SK-N-SH (cell line): ENCODE measurements around the gene CDC27. TPM values are rescaled to one million over a fixed set of nuclear protein-coding genes. Genes with fewer than 3 reads are reported as not detected.
"Not testable (repeated sequence)": the region's sequence is repeated elsewhere in the genome, so short reads cannot be mapped to it uniquely, and the experiment has no call there.

Experiments
- CTCF ChIA-PET: fragments of 300-600, 350-600 bp; formaldehyde crosslinking; extraction: SDS; loops from one replicate; lab custom pipeline; 2021; lab: Yijun Ruan, JAX
- POLR2A ChIA-PET: fragments of 350-600 bp; sonication (Branson Sonifier 250); formaldehyde crosslinking; extraction: SDS; loops from one replicate; lab custom pipeline; 2020; ENCODE audit warnings: antibody characterized with exemption, inconsistent platforms; lab: Yijun Ruan, JAX
- DNase-seq: peaks from one replicate; pipeline ENCODE4 v3.0.0; 2012
- H2AFZ ChIP-seq: fragments of 200-600 bp; sonication (generic); 2 replicates; pipeline ENCODE4 v1.8.1; 2016; ENCODE audit warnings: antibody characterized with exemption, mild to moderate bottlenecking, low read depth
- H3F3A ChIP-seq: fragments of 200-600 bp; sonication (generic); replicated peaks from 2 replicates; pipeline ENCODE3; 2016; ENCODE audit warnings: antibody characterized with exemption, mild to moderate bottlenecking; ENCODE audit not compliant: insufficient read depth
- H3K27ac ChIP-seq, 2 experiments: fragments of 200-500 bp in 1 of 2; fragments of 200-600 bp in 1 of 2; sonication (Bioruptor generic) in 1 of 2; sonication (generic), shearing (Covaris generic) in 1 of 2; 2 replicates each; pipeline versions ENCODE4 v1.5.1 to v1.6.1; 2014 to 2016; ENCODE audit warnings: low read depth in 2 of 2, inconsistent platforms in 1 of 2, low read length in 1 of 2, mild to moderate bottlenecking in 1 of 2, mixed read lengths in 1 of 2
- H3K27me3 ChIP-seq: fragments of 200-600 bp; sonication (generic), shearing (Covaris generic); 2 replicates; pipeline ENCODE4 v1.6.1; 2016; ENCODE audit warnings: mixed run types; ENCODE audit not compliant: insufficient read depth
- H3K36me3 ChIP-seq, 2 experiments: fragments of 200-500 bp in 1 of 2; fragments of 200-600 bp in 1 of 2; sonication (Bioruptor generic) in 1 of 2; sonication (generic) in 1 of 2; replicated peaks in 1 of 2; 2 replicates each; pipeline versions ENCODE3 to v1.5.1; 2014 to 2016; ENCODE audit warnings: low read length in 1 of 2, mild to moderate bottlenecking in 1 of 2; ENCODE audit not compliant: insufficient read depth in 2 of 2, control insufficient read depth in 1 of 2
- H3K4me1 ChIP-seq, 2 experiments: fragments of 200-500 bp in 1 of 2; fragments of 200-600 bp in 1 of 2; sonication (Bioruptor generic) in 1 of 2; sonication (generic), shearing (Covaris generic) in 1 of 2; 2 replicates each; pipeline versions ENCODE4 v1.5.1 to v1.6.1; 2014 to 2016; ENCODE audit warnings: low read depth in 1 of 2, low read length in 1 of 2, mixed run types in 1 of 2; ENCODE audit not compliant: insufficient read depth in 2 of 2, control insufficient read depth in 1 of 2
- H3K4me2 ChIP-seq: fragments of 200-600 bp; sonication (generic), shearing (Covaris generic); 2 replicates; pipeline ENCODE4 v1.6.1; 2017; ENCODE audit warnings: mixed run types
- H3K4me3 ChIP-seq, 2 experiments: fragments of 200-500 bp in 1 of 2; fragments of 200-600 bp in 1 of 2; sonication (Bioruptor generic) in 1 of 2; sonication (generic), shearing (Covaris generic) in 1 of 2; 2 replicates each; pipeline versions ENCODE4 v1.5.1 to v1.8.1; 2014 to 2016; ENCODE audit warnings: low read depth in 2 of 2, inconsistent platforms in 1 of 2, low read length in 1 of 2, mild to moderate bottlenecking in 1 of 2, mixed read lengths in 1 of 2, moderate library complexity in 1 of 2
- H3K79me2 ChIP-seq: fragments of 200-600 bp; sonication (generic); 2 replicates; pipeline ENCODE4 v1.8.1; 2017; ENCODE audit warnings: mild to moderate bottlenecking; ENCODE audit not compliant: insufficient read depth
- H3K9ac ChIP-seq: fragments of 200-600 bp; sonication (generic); 2 replicates; pipeline ENCODE4 v1.6.1; 2017; ENCODE audit warnings: mixed run types
- H3K9me2 ChIP-seq: fragments of 200-600 bp; sonication (generic); 2 replicates; pipeline ENCODE4 v1.6.1; 2017; ENCODE audit warnings: mixed run types
- H3K9me3 ChIP-seq: fragments of 200-600 bp; sonication (generic); 2 replicates; pipeline ENCODE4 v1.6.1; 2017; ENCODE audit warnings: mixed run types, mild to moderate bottlenecking, moderate library complexity
- H4K20me1 ChIP-seq: fragments of 200-600 bp; sonication (generic); 2 replicates; pipeline ENCODE4 v1.6.1; 2017; ENCODE audit warnings: mild to moderate bottlenecking, mixed run types; ENCODE audit not compliant: insufficient read depth
- IRF3 ChIP-seq: fragments of 150-350 bp; IDR thresholded peaks from 2 replicates; pipeline ENCODE4 v1.6.1; 2016; ENCODE audit warnings: mild to moderate bottlenecking, low read depth, low read length
- JUND ChIP-seq: IDR thresholded peaks from 2 replicates; pipeline ENCODE4 v1.4.0; 2012
- POLR2AphosphoS5 ChIP-seq: IDR thresholded peaks from 2 replicates; pipeline ENCODE4 v1.6.1; 2012; ENCODE audit warnings: low read depth, low read length
- YY1 ChIP-seq: IDR thresholded peaks from 2 replicates; pipeline ENCODE4 v1.4.0; 2012; ENCODE audit warnings: low read depth, mild to moderate bottlenecking
- WGBS: methylation state at CpG from one replicate; pipeline ENCODE4 v1.1.6; 2017; ENCODE audit warnings: low lambda C conversion rate; 5-methylcytosine and 5-hydroxymethylcytosine counted together
- polyA plus RNA-seq, 3 experiments: library from polyadenylated mRNA; depleted of rRNA; stranded (reverse); fragments of >200 nt; gene quantifications; 2 replicates each; pipeline ENCODE4 v1.2.3, GENCODE V29; 2012
- TF ChIP-seq, protein P1 (sequence below): IDR thresholded peaks from 2 replicates; pipeline ENCODE4; 2012
- TF ChIP-seq, protein P2 (sequence below): IDR thresholded peaks from 2 replicates; pipeline ENCODE4 v1.4.0; 2012; ENCODE audit warnings: low read depth, borderline replicate concordance

Gene CDC27
- polyA plus RNA-seq, 1 of the 3 experiments (the other 2 are of a cell fraction): 44.3 TPM

DNA sequence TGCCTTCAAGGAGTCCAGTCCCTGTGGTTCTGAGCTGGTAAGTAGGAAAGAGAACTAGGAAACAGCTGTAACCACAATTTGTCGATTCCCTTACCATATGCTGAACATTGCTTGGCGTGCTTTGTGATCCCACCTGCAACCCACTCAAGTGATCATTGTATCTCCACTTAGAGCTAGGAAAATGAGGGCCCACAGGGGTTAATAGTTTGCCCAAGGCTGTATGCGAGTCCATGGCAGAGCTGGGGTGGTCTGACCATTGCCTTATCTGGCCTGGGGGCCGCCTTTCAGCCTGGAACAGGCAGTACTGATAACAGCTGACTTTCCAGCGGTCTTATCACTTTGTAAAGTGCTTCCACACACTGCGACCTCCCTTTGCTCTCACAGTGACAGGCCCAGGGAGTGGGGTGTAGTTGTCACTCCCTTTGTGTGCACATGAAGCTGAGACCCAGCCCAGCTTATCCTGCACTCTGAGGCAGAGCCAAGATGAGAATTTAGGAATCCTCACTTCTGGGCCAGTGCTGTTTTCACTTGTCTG lies 29.9 kb upstream of the CDC27 start (continued):
- TF ChIP-seq IRF3: no peak
- TF ChIP-seq, protein P1, sequence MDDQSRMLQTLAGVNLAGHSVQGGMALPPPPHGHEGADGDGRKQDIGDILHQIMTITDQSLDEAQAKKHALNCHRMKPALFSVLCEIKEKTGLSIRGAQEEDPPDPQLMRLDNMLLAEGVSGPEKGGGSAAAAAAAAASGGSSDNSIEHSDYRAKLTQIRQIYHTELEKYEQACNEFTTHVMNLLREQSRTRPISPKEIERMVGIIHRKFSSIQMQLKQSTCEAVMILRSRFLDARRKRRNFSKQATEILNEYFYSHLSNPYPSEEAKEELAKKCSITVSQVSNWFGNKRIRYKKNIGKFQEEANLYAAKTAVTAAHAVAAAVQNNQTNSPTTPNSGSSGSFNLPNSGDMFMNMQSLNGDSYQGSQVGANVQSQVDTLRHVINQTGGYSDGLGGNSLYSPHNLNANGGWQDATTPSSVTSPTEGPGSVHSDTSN: no peak
- no peak for TF ChIP-seq YY1
- no peak for TF ChIP-seq JUND
- no peak for TF ChIP-seq POLR2AphosphoS5
- TF ChIP-seq, protein P2, sequence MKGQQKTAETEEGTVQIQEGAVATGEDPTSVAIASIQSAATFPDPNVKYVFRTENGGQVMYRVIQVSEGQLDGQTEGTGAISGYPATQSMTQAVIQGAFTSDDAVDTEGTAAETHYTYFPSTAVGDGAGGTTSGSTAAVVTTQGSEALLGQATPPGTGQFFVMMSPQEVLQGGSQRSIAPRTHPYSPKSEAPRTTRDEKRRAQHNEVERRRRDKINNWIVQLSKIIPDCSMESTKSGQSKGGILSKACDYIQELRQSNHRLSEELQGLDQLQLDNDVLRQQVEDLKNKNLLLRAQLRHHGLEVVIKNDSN: no peak
- TF ChIP-seq, all 33 proteins: peak for 0

DNA sequence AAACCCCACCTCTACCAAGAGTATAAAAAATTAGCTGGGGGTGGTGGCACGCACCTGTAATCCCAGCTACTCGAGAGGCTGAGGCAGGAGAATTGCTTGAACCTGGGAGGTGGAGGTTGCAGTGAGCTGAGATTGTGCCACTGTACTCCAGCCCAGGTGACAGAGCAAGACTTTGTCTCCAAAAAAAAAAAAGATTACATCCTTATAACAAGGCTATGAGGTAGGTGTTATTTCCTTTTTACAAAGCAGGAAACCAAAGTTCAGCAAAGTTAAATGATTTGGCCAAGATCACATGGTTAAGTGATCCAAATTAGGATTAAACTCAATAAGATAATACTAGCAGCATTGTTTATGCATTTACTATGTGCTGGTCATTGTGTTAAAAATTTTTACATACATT lies 28.2 kb upstream of the CDC27 start:
- DNase-seq, H3K27ac ChIP-seq, H2AFZ ChIP-seq, H3K4me2 ChIP-seq, H3K4me3 ChIP-seq, H3K9me2 ChIP-seq, H3K4me1 ChIP-seq, H3F3A ChIP-seq, POLR2A ChIA-PET, H4K20me1 ChIP-seq, H3K27me3 ChIP-seq, H3K79me2 ChIP-seq, H3K9me3 ChIP-seq, H3K9ac ChIP-seq, H3K36me3 ChIP-seq: not testable (repeated sequence)
- CTCF ChIA-PET: interaction anchor here (0.8 to 4.1 kb wide), 2 partner anchors 12 to 98 kb away, joined by 3 to 34 read pairs; no protein-coding TSS in a partner anchor
- WGBS: 52% methylated on average over 2 of the region's 2 CpGs

DNA sequence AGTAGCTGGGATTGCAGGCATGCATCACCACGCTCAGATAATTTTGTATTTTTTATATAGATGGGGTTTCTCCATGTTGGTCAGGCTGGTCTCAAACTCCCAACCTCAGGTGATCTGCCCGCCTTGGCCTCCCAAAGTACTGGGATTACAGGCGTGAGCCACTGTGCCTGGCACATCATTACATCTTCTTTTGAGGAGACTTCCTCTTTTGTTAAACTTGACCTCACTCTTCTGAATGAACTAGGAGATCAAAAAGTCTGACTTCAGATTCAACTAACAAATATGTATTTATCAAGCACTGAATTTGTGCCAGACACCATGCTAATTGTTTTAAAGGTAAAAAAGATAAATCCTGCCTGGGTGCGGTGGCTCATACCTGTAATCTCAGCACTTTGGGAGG lies 27.7 kb upstream of the CDC27 start:
- H2AFZ ChIP-seq, H3K27ac ChIP-seq, H3K9me2 ChIP-seq, H3F3A ChIP-seq, H3K36me3 ChIP-seq, H3K4me2 ChIP-seq, H3K4me3 ChIP-seq, H3K27me3 ChIP-seq, H3K79me2 ChIP-seq, H3K9ac ChIP-seq, H3K9me3 ChIP-seq, H4K20me1 ChIP-seq, DNase-seq, H3K4me1 ChIP-seq, POLR2A ChIA-PET: not testable (repeated sequence)
- 85% methylated on average over 4 of the region's 4 CpGs for WGBS
- CTCF ChIA-PET: interaction anchor here (1.6 kb wide), 1 partner anchor 98 kb away, joined by 3 read pairs; no protein-coding TSS in a partner anchor
